Measurements from ENCODE around the gene PDZD4. TPM values are rescaled to one million over a fixed set of nuclear protein-coding genes. Genes with fewer than 3 reads are reported as not detected.

The PDZD4 gene
- 2.8 TPM for total RNA-seq
- long read RNA-seq: 0 reads

DNA sequence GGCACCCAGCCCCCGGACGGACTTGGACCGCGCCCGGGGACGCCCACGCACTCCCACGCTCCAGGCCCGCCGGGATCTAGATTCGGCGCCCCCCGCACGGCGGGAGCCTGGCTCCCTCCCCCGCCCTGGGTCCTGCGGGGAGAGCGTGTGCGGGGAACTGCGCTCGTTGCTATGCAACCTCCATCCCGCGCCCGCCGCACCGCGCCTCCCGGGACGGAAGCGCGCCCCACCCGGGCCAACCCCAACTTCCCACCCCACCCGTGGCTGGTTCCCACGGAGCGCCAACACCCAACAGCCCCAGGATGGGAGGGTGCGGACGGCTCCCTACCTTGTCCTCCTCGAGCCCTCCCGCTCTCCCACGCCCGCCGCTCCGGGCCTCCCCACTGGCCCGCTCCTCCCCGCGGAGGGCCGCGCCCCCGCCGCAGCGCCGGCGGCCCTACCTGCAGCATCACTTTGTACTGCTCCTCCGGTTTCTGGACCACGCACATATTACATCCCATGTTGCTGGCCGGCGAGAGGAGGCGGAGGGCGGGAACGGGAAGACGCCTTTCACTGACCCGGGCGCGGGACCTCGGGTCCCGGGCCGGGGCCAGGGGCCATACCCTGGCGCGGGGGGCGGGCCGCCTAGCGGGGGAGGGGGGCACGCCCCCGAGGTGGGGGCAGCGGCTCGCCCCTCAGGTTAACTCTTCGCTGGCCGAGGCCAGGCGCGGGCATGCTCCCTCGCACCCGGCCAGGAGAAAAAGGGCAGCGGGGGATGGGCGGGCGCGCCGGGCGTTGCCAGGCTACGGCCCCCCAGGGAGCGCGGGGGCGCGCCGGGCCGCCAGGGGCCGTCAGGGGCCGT lies at the start of gene PDZD4:
PDZD4 (minus strand) TSS at position 746 of the 841 bp plus-strand sequence; CDS start at position 500, 246 bp downstream.
- DNase-seq (ENCODE audit: missing footprints): no peak
- intact Hi-C loops (cut with DNase I): no loop called here
- ATAC-seq: peak; percentile 28

GRCh38 chrX:153879741-153880439 lies 49.5 kb upstream of the PDZD4 start:
- no peak for ATAC-seq
- DNase-seq (ENCODE audit: missing footprints): no peak
- intact Hi-C loops (cut with DNase I): no loop called here

- intact Hi-C loops (cut with DNase I): no loop called here
- DNase-seq (ENCODE audit: missing footprints): no peak
These were observed 48.8 kb upstream of the PDZD4 start for GRCh38 chrX:153878969-153879653.

GRCh38 chrX:153878345-153878744 lies 48.0 kb upstream of the PDZD4 start:
- DNase-seq (ENCODE audit: missing footprints) (no peak), ATAC-seq (no peak)
- intact Hi-C loops (cut with DNase I): no loop called here

More at GRCh38 chrX:153878969-153879653, 48.8 kb upstream of the PDZD4 start:
- no peak for ATAC-seq

DNA sequence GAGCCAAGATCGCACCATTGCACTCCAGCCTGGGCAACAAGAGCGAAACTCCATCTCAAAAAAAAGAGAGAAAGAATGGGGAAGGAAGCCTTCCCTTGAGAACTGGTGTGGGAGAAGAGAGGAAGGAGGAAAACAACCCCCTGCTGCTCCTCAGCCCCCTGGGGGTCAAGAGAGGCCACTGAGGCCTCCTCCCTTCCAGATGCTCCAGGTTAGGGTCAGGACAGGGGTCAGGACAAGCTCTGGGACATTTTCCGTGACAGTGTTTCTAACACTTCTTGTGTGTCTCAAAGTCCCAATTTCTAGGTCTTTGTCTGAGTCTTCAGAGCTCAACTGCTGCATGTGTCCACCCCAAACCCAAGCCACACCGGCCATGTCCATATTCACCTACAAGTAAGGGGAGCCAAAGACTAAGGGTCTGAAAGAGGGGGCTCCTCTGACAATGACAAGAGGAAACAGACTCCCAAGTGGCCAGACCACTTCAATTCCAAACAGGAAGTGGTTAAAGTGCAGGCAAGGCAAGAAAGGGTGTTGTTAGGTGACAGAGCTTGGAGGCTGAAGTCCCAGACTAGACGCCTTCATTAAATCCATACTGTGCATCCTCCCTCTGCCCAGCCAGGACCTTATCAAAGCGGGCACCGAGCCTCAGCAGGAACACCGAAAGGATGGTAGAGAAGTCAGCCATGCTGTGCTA lies 47.4 kb upstream of the PDZD4 start:
- intact Hi-C loops (cut with DNase I): no loop called here
- DNase-seq (ENCODE audit: missing footprints) (no peak), ATAC-seq (no peak)

DNA sequence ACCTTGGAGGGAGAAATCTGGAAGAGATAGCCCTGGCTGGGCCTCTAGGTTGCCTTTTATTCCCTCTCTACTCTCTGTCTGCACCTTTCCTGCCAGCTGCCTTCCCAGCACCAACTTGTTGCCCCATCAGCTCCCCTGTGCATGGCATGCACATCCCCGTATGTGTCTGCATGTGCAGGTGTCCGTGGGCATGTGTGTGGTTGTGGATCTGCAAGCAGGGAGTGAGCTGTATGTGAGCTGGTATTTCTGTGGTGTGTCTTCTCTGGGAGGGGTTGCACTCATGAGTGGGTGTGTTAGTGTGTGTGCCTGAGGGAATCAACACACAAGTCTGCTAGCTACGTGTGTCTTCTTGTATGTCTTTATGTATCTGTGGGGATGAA lies 45.8 kb upstream of the PDZD4 start:
- ATAC-seq: no peak
- intact Hi-C loops (cut with DNase I): no loop called here
- no peak for DNase-seq (ENCODE audit: missing footprints)

GRCh38 chrX:153875391-153876111 lies 45.2 kb upstream of the PDZD4 start:
- intact Hi-C loops (cut with DNase I): no loop called here
- ATAC-seq (no peak), DNase-seq (ENCODE audit: missing footprints) (peak; percentile 77)

DNA sequence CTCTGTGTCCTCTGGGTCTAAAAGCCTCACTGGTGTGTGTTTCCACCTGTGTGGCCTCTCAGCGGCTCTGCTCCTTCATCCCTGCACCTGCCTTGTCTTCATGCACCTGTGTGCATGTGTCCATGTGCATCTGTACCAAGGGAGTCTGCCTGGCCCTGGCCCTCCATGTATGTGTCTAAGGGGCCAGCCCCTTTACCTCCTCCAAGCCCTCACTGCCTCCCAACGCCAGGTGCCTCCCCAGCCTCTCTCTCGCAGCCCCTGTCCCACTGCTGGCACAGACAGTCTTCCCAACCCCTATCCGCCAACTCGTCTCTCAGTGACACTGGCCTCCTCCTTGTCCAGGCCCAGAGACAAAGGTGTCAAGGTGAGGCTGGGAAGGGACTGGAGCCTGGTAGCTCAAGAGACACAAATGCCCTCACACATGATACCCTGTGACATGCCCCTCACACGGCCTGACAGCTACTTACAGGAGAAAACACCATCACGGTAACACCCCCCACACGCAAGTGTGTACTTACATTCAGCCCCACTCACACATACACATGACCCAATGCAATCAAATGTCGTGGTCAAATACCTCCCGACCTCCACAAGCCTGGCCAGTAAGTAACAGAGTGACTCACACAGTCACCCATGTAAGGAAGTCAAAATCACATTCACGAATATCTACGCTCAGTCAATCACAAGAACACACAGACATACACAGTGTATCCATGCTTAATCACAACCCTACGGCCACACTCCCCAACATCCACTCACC lies 44.2 kb upstream of the PDZD4 start:
- intact Hi-C loops (cut with DNase I): no loop called here
- DNase-seq (ENCODE audit: missing footprints) (no peak), ATAC-seq (no peak)

DNA sequence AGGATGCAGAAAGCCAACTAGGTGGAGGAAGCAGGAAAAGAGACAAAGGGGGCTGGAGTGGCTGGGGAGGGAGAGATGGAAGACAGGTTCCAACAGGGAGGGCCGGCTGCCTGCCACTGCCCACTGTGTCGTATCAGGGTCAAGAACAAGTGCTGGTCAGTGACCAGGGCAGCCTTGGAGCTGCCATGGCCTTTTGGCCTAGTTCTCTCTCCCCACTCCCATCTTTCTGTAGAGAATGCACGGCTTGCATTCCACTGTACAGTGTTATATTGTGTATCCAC lies 43.7 kb upstream of the PDZD4 start:
- intact Hi-C loops (cut with DNase I): no loop called here
- ATAC-seq (no peak), DNase-seq (ENCODE audit: missing footprints) (no peak)

DNA sequence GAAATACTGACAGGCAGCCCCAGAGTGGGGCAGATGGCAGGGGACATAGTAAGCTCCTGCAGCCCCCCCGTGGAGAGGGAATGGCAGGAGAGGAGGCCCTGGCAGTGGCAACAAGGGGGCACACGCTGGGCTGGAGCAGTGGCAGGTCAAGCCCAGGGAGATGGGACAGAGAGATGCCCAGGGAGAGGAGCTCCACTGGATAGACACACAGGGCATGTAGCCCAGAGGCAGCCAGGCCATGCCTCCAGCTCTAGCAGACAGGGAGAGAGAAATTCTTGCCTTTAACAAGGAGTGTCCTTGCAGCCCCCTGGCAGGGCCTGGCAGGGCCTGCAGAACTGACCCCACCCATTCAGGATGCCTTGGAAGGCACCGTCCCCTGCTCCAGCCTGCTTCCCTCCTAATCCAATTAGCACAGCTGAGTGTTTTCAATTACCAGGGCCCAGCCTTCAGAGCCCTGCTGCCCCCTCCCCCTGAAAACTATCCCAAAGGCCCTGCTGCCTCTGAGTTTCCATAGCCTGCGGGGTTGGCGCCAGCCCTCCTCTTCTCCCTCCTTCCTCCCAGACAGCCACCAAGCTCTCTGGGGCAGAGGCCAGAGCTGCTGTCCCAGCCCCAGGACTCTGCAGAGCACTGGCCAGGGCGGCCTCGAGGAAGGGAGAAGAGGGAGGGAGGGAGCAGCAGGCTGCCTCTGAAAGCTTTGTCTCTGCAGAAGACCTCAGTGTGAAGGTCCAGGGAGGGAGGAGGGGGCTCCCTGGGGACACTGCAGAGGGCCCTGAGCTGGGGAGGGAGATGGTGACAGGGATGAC lies 43.1 kb upstream of the PDZD4 start:
- ATAC-seq (no peak), DNase-seq (ENCODE audit: missing footprints) (no peak)
- intact Hi-C loops (cut with DNase I): no loop called here

DNA sequence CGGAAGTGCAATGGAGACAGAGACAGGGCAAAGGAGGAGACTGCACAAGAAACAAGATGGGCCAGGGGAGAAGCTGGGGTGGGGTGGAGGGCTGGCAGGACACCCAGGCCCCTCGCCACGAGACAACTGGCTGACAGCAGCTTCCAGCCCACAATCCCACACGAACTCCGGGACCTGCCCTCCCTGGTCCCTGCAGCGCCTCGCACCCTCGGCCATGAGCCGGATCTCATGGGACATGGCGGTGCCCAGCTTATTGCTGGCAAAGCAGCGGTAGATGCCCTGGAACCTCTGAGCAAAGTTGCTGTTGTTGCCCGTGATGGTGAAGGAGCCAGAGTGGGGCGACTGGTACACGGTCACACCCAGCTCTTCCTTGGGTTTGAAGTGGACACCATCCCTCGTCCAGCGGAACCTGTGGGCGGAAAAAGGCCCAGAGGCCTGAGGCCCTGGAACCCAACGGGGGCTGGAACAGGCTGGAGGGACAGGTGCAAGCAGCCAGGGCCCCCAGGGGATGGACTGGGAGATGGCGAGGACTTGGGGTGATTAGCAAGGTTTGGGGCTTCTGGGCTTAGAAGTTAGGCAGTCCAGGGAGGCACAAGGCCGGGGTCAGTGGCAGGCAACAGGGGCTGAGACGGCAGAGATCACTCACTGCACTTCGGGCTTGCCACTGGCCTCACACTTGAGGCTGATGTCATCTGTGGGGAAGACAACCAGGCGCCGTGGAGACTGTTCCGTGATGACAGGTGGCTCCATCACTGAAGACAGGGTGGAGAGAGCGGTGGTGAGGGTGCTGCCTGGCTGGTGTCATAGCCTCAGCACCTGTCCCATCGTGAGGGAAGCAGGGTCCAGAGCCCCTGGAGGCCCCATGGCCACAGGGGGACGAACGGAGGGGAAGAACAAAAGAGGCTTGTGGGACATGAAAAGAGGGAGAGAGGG lies 41.9 kb upstream of the PDZD4 start:
- intact Hi-C loops (cut with DNase I): no loop called here
- ATAC-seq: no peak
- DNase-seq (ENCODE audit: missing footprints): no peak

- intact Hi-C loops (cut with DNase I): no loop called here
- no peak for ATAC-seq
These were observed 41.1 kb upstream of the PDZD4 start for GRCh38 chrX:153871451-153871850.

DNA sequence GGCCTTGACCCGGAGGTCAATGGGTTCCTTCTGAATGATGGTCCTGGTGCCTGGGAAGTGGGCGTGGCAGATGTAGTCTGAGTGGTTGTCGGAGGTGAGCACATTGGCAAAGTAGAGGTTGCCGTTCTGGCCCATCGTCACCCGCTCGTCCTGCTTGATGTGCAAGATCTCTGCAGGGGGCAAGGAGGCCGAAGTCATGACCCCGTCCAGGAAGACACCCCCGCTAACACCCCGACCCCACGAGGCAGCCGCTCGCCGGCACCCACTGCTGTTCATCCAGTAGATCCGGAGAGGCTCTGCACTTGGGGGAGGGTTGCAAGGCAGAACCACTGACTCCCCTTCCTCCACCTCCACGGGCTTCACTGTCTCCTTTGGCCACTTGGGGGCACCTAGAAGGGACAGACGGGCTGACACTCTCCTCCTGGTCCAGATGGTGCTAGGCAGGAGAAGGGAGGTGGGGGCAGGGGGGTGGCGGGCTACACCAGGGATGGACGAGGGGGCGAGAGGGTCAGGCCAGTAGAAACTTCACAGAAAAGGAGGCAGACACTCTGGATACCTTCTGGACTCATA lies 40.5 kb upstream of the PDZD4 start:
- DNase-seq (ENCODE audit: missing footprints): no peak
- intact Hi-C loops (cut with DNase I): no loop called here
- no peak for ATAC-seq

More at GRCh38 chrX:153871451-153871850, 41.1 kb upstream of the PDZD4 start:
- DNase-seq (ENCODE audit: missing footprints): no peak

GRCh38 chrX:153870288-153870690 lies 39.9 kb upstream of the PDZD4 start:
- DNase-seq (ENCODE audit: missing footprints): no peak
- no peak for ATAC-seq
- intact Hi-C loops (cut with DNase I): no loop called here

DNA sequence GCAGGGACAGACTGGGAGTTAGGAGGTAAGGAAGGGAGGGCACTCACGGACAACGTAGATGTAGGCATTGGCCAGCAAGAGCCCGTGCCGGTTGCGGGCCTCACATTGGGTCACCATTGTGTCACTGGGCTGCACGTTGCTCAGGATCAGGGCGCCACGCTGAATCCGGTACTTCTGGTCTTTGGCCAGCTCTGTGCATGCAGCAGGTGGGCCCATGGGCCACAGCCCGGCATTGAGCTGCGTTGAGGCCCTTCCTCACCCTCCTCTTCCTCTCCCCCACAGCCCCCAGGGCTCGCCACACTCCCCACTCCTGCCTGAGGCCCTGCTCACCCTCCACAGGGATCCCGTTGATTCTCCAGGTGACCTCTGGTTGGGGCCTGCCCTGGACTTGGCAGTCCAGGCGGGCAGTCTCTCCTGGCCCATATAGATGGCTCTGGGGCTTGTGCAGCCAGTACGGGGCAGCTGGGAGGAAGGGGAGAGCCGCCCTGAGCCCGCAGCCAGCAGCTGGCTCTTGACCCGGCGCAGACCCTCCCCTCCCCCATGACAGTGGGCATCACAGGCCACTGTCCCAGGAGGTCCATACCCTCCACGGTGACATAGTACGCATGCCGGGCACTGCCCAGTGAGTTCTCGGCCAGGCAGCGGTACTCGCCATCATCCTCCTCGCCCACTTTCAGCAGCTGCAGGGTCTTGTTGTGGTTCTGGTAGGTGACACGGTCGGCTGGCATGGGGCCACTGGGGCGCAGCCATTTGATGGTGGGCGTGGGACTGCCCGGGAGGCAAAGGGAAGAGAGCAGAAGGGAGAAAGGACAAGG lies 39.3 kb upstream of the PDZD4 start:
- DNase-seq (ENCODE audit: missing footprints): no peak
- intact Hi-C loops (cut with DNase I): no loop called here
- ATAC-seq: no peak

All from Right ventricle myocardium inferior (tissue), 1 donor.